Activated T-cell treated with anti-CD3 and anti-CD28 coated beads for 24 hours (primary cell): ENCODE measurements around the gene RXRA.

Source experiments
- DNase-seq: peaks from one replicate; pipeline ENCODE4 v3.0.0-alpha.2; 2020; ENCODE audit warnings: low read depth

RXRA gene

DNA sequence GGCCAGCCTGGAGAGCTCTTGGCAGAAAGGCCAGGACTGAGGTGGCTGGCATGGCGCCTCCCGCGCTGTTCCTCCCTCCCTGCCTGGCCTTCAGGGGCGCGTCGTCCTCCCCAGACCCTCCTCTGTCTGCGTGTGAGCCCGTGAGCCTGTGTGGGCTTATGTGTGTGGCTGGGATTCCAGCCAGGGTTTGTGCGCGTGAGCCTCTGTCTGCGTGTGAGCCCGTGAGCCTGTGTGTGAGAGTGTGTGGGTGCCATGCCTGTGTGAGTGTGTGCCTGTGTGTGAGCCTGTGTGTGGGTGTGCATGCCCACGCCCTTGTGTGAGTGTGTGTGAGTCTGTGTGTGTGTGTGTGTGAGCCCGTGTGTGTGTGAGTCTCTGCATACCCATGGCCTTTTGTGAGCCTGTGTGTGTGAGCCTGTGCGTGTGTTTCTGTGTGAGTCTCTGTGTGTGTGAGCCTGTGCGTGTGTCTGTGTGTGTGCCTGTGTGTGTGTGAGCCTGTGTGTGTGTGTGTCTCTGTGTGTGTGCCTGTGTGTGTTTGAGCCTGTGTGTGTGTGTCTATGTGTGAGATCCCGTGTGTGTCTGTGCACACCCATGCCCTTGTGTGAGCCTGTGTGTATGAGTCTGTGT, 13.0 kb downstream of the RXRA start:
- DNase-seq = no peak

DNA sequence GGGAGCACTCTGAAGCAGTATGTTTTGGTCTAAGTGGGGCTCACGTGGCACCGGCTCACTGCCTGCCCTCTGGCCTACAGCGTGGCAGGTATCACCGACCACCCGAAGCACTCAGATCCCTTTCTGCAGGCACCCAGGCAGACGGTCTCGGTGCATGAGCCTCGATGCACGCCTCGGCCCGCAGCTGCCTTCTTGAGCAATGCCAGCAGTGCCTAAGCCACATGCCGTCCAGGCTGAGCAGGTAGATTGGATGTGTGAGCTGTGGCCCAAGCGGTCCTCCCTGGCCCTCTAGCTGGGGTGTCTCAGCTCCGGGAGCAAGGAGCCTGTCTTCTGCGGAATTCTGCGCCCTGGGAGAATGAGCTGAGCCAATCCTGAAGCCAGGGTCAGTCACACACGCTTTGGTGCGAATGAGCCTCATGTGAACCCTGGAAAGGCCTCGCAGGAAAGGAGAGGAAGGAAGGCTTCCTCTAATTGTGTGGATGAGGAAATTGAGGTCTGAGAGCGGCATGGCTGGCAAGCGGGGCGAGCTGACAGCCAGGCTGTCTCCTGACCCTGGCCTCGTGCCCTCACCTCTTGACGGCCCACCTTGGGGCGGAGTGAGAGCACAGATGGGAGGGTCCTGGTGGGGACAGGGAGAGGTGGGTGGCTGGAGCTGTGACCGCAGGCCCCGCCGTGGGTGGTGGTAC, 14.4 kb downstream of the RXRA start:
- no peak for DNase-seq

- no peak for DNase-seq
Observed at GRCh38 chr9:134341306-134341705, 15.1 kb downstream of the RXRA start.

- DNase-seq = no peak
Observed at GRCh38 chr9:134341929-134342745, 15.9 kb downstream of the RXRA start.

DNA sequence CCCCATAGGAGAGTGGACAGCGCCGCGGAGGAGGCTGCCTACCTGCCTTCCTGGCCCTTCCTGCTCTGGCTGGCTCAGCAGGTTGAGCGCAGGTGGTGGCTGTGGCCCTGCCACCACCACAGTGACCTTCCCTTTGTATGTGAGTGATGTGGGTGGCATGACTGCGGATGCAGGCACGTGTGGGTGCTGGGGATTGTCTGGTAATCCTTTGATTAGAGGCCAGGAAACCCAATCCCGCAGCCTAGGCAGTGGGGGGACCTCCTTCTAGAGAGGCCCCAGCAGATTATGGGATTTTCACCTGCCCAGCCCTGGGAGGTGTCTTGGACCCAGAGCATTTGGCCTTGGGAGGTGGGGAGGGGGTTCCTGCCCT, 16.5 kb downstream of the RXRA start:
- no peak for DNase-seq

- DNase-seq = no peak
Observed at GRCh38 chr9:134343637-134344036, 17.4 kb downstream of the RXRA start.

- DNase-seq = peak; percentile 30
Observed at GRCh38 chr9:134344068-134344799, 18.0 kb downstream of the RXRA start.

DNA sequence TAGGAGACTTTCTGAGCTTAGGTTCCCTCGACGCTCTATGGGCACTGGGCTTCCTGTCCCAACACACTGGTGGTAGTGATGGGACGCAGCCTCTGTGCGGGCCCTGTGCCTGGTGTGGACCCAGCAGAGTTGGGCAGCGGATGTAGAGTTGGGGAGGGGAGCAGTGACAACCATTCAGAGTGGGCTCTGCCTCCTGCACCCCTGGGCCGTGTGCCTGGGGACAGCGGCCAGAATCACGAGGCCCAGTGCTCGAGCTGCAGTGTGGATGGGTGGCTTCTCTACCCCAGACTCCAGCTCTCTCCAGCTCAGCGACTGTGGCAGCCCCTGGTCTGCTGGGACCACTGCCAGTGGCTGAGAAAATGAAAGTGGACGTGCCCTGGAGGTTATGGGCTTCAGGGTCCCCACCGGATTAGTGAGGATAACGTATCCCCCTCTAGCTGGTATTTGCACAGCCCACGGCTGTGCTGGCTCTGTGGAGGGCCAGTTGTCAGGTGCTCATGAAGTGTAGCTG, 18.6 kb downstream of the RXRA start:
- DNase-seq = no peak

GRCh38 chr9:134345737-134346136, 19.5 kb downstream of the RXRA start:
- no peak for DNase-seq

DNA sequence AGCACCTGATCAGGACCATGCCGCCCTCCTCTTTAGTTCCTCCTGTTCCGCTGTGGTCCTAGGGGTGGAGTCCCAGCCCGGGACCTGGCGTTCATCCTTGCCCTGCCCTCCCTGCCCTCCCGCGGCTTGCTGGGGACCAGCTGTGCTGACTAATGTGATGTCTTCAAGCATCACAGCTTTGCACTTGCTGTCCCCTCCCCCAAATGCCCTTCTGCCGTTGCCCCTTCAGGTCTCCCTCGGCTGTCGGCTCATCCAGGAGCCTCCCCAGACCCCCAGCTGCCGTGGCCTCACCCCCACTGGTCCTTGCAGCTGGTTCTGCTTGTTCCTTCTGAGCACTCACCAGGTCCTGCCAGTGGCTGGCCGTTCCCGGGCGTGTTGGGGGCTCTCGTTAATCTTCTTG, 19.9 kb downstream of the RXRA start:
- no peak for DNase-seq

GRCh38 chr9:134346840-134347583, 20.8 kb downstream of the RXRA start:
- no peak for DNase-seq

DNA sequence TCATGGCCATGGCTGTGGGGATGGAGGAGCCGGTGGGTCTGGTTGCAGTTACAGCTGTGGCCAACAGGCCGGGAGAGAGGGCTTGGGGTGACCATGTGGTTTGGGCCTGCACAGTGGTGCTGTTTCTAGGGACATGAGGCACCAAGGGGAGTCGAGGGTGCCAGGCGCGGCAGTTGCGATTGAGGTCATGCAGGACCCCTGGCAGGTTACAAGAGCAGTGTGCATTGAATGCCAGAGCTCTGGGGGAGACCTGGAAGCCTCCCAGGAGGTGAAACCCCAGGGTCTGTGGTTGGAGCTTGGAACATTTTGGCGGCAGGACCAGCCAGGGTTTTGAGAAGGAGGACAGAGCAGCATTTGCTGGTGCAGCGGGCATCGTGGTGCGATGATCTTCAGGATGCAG, 21.7 kb downstream of the RXRA start:
- DNase-seq = no peak

GRCh38 chr9:134348404-134349155, 22.3 kb downstream of the RXRA start:
- no peak for DNase-seq

- DNase-seq = no peak
Observed at GRCh38 chr9:134349936-134350335, 23.7 kb downstream of the RXRA start.

DNA sequence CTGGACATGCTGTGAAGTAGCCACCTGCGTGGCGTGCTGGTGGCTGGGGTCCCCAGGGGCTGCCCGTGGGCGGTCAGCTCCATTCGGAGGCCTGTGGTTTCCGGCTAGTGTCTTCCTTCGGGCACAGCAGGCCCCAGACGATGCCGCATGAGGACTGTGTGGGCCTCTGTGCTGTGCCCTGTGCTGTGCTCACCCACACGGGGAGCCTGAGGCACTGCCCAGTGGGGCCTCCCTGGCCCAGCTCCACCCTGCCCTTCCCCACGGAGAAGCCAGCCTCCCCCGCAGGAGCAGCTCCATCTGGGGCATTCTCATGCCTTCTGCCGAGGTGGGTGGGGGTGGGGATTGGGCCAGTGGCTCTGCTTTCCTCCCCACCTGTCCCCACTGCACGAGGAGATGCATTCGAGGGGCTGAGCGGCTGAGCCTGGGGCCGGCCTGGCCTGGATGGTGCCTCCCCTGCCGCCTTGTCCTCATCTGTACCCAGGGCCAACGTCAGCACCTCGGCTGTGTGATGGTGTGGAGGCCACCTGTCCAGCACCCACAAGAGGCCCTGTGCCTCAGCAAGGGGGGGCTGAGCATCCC, 24.2 kb downstream of the RXRA start:
- DNase-seq = no peak

DNA sequence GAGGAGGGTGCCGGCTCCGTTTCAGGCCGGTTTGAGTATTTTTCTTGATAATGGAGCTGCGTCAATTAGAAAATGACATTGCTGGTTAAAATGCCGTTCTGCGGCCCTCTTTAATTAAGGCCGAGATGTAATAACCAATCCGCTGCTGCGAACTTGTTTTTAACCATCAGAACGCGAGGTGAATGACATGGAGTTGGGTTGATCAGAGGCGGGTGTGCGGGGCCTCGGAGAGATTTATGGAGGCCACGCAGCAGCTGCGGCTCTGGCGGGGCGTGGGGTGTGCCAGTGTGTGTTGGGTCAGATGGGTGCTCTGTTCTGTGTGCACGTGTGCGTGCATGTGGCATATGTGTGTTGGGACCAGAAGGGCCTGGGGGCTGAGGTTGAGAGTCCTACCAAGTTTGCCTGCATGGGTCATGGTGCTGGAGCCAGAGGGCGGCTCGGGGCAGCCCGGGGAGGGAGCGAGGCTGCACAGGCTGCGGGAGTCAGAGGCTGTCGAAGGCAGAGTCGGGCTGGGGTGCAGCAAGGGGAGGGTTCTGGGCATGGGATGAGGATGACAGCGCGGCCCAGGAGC, 25.4 kb downstream of the RXRA start:
- DNase-seq = no peak

DNA sequence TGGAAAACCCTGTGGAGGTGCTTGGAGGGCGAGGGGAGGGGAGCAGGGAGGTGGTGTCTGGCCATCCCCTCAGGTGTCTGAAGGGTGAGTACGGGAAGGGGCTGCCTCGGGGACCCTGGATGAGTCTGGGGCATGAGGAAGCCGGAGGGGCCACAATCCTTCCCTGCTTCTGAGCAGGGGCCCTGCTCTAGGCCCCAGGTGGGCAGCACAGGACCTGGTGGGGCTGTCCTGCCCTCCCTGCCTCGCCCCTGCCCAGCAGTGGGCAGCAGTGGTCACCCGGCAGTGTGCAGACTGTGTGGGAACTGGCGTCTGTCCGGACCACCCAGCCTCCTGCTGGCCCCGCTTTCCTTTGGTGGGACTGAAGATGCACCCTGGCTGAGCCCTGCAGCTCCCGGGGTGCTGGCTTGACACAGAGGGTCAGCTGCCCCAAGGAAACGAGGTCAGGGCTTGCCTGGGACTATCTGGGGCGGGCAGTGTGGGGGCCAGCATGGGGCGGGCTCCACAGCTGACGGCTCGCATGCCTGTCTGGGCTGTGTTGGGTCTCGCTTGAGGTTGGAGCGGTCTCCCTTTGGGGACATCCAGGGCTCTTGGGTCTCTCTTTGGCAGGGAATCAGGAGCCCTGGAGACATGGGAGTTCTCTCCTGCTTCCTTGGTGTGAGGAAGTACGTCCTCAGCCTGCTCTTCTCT, 26.1 kb downstream of the RXRA start:
- DNase-seq = no peak

DNA sequence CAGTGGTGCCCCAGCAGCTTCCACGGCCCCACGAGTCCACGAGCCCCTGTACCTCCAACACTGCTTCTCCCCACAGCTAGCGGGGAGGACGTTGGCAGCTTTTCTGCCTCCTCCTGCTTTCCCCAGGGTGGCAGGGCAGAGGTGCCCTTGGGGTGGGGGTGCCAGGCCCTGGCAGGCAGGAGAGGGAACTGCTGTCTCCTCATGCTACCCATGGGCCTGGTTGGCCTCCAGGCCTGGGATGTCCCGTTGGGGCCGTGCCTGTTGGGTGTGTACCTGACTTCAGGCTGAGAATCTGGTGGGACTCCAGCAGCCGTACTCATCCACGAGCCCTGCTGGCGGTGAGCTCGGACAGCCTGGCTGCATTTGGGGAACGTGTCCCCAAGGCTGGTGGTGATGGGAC, 27.3 kb downstream of the RXRA start:
- DNase-seq = no peak

DNA sequence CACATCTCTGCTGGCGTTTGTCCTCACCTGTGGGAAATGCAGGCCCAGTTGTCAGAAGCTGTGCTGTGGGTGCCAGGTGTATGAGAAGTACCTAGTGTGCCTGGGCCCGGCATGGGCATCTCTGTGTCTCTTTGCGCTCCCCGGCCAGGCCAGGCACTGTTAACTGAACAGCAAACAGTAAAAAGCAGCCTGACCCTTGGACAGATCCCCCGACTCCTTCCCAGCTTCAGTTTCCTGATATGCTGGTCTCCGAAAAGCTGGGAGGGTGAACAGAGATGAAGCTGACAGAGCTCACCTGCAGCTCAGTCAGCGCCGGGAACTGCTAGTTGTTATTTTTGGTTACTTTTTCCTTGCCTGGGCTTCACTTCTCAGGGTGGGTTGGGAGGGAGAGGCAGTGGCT, 28.9 kb downstream of the RXRA start:
- no peak for DNase-seq
